Measurements from ENCODE around the gene GATAD2B.

Gene GATAD2B

GRCh38 chr1:153922972-153923925 is at the start of gene GATAD2B:
Gene GATAD2B (minus strand): TSS chr1:153922972. CDS start chr1:153828347, 94,625 bp downstream.
- H3K36me3 ChIP-seq (ENCODE audit: insufficient read depth, low read length), result peaks cover 6% of the 10 kb centered on the region
- H3K9me3 ChIP-seq (ENCODE audit: low read depth, low read length), result no peaks in the 10 kb centered on the region
- peak within 1 kb of the TSS; percentile 75 for H3K27ac ChIP-seq
- TF ChIP-seq EZH2 (IDR thresholded peaks at IDR 0.05) (no peak), POLR2AphosphoS5 (IDR thresholded peaks at IDR 0.05; ENCODE audit: borderline replicate concordance, low read depth, low read length) (peak; percentile 84), FOXP2 (optimal IDR thresholded peaks at IDR 0.05; ENCODE audit: control extremely low read depth, extremely low read length, insufficient read depth) (no peak)
- peak within 1 kb of the TSS; percentile 86 for H3K9ac ChIP-seq (ENCODE audit: insufficient read length)
- peak within 1 kb of the TSS; percentile 98 for H3K4me3 ChIP-seq
- DNase-seq (ENCODE audit: low read depth, low spot score), result peak; percentile 97

DNA sequence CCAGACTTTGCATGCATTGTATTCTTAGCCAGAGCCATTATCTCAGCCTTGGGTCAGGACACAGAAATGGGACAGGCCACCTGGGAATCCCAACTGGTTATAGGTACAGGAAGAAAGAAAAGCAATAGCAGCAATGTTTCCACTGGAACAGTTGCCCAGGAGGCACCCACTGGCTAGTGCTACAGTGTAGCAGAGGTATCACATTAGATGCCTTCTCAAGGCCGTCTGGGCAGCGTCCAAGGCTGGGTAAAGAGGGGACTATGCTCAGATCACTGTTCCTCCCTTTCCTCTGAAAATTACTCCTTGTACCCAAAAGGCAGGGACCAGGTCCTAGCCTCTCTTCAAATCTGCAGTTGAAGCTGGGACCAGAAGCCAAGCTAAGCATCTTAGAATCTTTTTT is 47.6 kb upstream of the GATAD2B start:
- Histone ChIP-seq H3K9me3 (ENCODE audit: low read depth, low read length) (no peaks in the 10 kb centered on the region), H3K4me3 (no peak overlapping the region), H3K9ac (ENCODE audit: insufficient read length) (no peak overlapping the region), H3K27ac (no peak overlapping the region), H3K36me3 (ENCODE audit: insufficient read depth, low read length) (peaks cover 18% of the 10 kb centered on the region)
- TF ChIP-seq EZH2 (IDR thresholded peaks at IDR 0.05) (no peak), FOXP2 (optimal IDR thresholded peaks at IDR 0.05; ENCODE audit: control extremely low read depth, extremely low read length, insufficient read depth) (no peak), POLR2AphosphoS5 (IDR thresholded peaks at IDR 0.05; ENCODE audit: borderline replicate concordance, low read depth, low read length) (no peak)
- DNase-seq (ENCODE audit: low read depth, low spot score), result no peak

DNA sequence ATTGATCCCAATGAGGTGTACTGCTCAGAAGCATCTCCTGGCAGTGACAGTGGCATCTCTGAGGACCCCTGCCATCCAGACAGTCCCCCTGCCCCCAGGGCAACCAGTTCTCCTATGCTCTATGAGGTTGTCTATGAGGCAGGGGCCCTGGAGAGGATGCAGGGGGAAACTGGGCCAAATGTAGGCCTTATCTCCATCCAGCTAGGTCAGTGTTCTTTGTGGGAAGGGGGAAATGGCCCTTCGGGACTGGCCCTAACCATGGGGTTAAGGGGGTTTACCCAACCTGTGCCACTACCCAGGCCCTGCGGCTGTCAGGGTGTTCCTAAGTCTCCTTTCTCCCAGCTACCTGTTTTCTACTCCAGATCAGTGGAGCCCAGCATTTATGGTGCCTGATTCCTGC is 46.2 kb upstream of the GATAD2B start:
- H3K36me3 ChIP-seq (ENCODE audit: insufficient read depth, low read length), result peaks cover 4% of the 10 kb centered on the region
- no peak for TF ChIP-seq EZH2 (IDR thresholded peaks at IDR 0.05)
- no peak for TF ChIP-seq POLR2AphosphoS5 (IDR thresholded peaks at IDR 0.05; ENCODE audit: borderline replicate concordance, low read depth, low read length)
- no peak for TF ChIP-seq FOXP2 (optimal IDR thresholded peaks at IDR 0.05; ENCODE audit: control extremely low read depth, extremely low read length, insufficient read depth)
- no peak overlapping the region for H3K9ac ChIP-seq (ENCODE audit: insufficient read length)
- no peak overlapping the region for H3K27ac ChIP-seq
- no peaks in the 10 kb centered on the region for H3K9me3 ChIP-seq (ENCODE audit: low read depth, low read length)
- no peak for DNase-seq (ENCODE audit: low read depth, low spot score)
- no peak overlapping the region for H3K4me3 ChIP-seq

GRCh38 chr1:153968408-153968807 is 45.6 kb upstream of the GATAD2B start:
- no peak overlapping the region for H3K27ac ChIP-seq
- H3K9me3 ChIP-seq (ENCODE audit: low read depth, low read length), result no peaks in the 10 kb centered on the region
- no peak for TF ChIP-seq FOXP2 (optimal IDR thresholded peaks at IDR 0.05; ENCODE audit: control extremely low read depth, extremely low read length, insufficient read depth)
- no peak for TF ChIP-seq POLR2AphosphoS5 (IDR thresholded peaks at IDR 0.05; ENCODE audit: borderline replicate concordance, low read depth, low read length)
- TF ChIP-seq EZH2 (IDR thresholded peaks at IDR 0.05), result no peak
- no peak overlapping the region for H3K4me3 ChIP-seq
- no peak overlapping the region for H3K9ac ChIP-seq (ENCODE audit: insufficient read length)
- DNase-seq (ENCODE audit: low read depth, low spot score), result no peak
- H3K36me3 ChIP-seq (ENCODE audit: insufficient read depth, low read length), result no peaks in the 10 kb centered on the region; the same call in 1 of the 2 replicates

DNA sequence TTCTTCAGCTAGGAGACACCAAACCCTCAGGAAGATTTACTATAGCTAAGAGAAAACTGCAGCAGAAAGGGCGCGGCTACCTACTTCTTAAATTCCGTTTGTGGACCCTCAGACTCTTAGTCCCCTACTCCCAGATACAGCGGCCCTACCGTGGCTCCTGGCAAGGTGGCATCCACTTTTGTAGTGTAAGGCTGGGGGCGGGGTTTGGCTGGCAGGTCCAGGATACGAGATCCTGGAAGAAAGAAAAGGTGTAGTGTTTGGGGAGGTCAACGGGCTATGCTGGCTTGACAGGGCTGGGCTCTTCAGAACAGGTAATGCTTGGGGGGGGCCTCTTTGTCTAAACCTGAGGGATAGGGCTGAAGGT is 45.2 kb upstream of the GATAD2B start:
- TF ChIP-seq POLR2AphosphoS5 (IDR thresholded peaks at IDR 0.05; ENCODE audit: borderline replicate concordance, low read depth, low read length) (no peak), FOXP2 (optimal IDR thresholded peaks at IDR 0.05; ENCODE audit: control extremely low read depth, extremely low read length, insufficient read depth) (no peak), EZH2 (IDR thresholded peaks at IDR 0.05) (no peak)
- Histone ChIP-seq H3K9ac (ENCODE audit: insufficient read length) (peak overlapping the region; percentile 65), H3K9me3 (ENCODE audit: low read depth, low read length) (no peaks in the 10 kb centered on the region), H3K36me3 (ENCODE audit: insufficient read depth, low read length) (no peaks in the 10 kb centered on the region), H3K27ac (peak overlapping the region; percentile 85), H3K4me3 (peak overlapping the region; percentile 92)
- DNase-seq (ENCODE audit: low read depth, low spot score), result no peak

- Histone ChIP-seq H3K27ac (peak within 1 kb of the TSS; percentile 91), H3K36me3 (ENCODE audit: insufficient read depth, low read length) (no peaks in the 10 kb centered on the region), H3K9ac (ENCODE audit: insufficient read length) (peak within 1 kb of the TSS; percentile 91), H3K9me3 (ENCODE audit: low read depth, low read length) (no peaks in the 10 kb centered on the region), H3K4me3 (peak within 1 kb of the TSS; percentile 92)
- TF ChIP-seq POLR2AphosphoS5 (IDR thresholded peaks at IDR 0.05; ENCODE audit: borderline replicate concordance, low read depth, low read length) (peak; percentile 85), FOXP2 (optimal IDR thresholded peaks at IDR 0.05; ENCODE audit: control extremely low read depth, extremely low read length, insufficient read depth) (peak; percentile 71), EZH2 (IDR thresholded peaks at IDR 0.05) (no peak)
- peak; percentile 95 for DNase-seq (ENCODE audit: low read depth, low spot score)
Measured at GRCh38 chr1:153967107-153967999, 44.6 kb upstream of the GATAD2B start, which contains the start of gene CREB3L4. Gene CREB3L4 (plus strand): TSS chr1:153967902. CDS start chr1:153968526, 624 bp downstream.

DNA sequence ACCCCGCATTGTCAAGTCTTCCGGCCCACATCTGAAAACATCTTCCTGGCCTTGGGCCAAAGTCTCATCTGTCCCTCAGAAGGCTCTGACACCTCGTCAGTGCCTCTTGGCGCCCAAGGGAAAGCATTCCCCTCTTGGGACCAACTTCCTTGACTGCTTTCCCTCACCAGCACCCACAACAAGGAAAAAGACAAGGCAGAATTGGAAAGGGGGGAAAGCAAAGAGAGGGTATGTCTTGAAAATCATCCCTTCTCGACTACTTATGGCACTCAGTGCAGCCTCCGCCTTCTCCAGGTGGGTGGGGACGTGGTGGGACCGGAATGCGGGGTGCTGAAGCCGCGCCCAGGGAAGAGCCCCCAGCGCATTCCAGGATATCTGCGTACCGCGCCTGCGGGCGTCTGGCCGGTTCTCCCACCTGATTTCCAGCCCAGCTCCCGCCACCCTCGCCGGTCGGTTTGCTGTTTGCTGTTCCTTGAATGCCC is 41.1 kb upstream of the GATAD2B start:
- Histone ChIP-seq H3K9me3 (ENCODE audit: low read depth, low read length) (no peaks in the 10 kb centered on the region), H3K36me3 (ENCODE audit: insufficient read depth, low read length) (peaks cover 15% of the 10 kb centered on the region; the same call in 1 of the 2 replicates), H3K4me3 (peak overlapping the region; percentile 93), H3K9ac (ENCODE audit: insufficient read length) (peak overlapping the region; percentile 69), H3K27ac (peak overlapping the region; percentile 27)
- DNase-seq (ENCODE audit: low read depth, low spot score), result no peak
- TF ChIP-seq FOXP2 (optimal IDR thresholded peaks at IDR 0.05; ENCODE audit: control extremely low read depth, extremely low read length, insufficient read depth), result no peak
- TF ChIP-seq POLR2AphosphoS5 (IDR thresholded peaks at IDR 0.05; ENCODE audit: borderline replicate concordance, low read depth, low read length), result peak; percentile 4; the same call in 1 of the 2 replicates
